HL-60 (cell line): Measurements from ENCODE around the gene CTSH.

Source experiments
- DNase-seq, 2 experiments: peaks; one replicate each; pipeline ENCODE4 v3.0.0-alpha.2; 2010 to 2020; ENCODE audit warnings: low read depth in 1 of 2, low spot score in 1 of 2
- H3K27ac ChIP-seq: fragments of 250-450 bp; sonication (Bioruptor Pico); replicated peaks from 2 replicates; pipeline ENCODE4 v1.5.1; 2020; ENCODE audit warnings: mild to moderate bottlenecking, moderate library complexity
- H3K27me3 ChIP-seq: fragments of 250-450 bp; sonication (Bioruptor Pico); 2 replicates; pipeline ENCODE4 v1.5.1; 2021; ENCODE audit warnings: mild to moderate bottlenecking, moderate library complexity; ENCODE audit not compliant: insufficient read depth, poor library complexity, severe bottlenecking
- H3K4me3 ChIP-seq: replicated peaks from 2 replicates; pipeline ENCODE4 v1.5.1; 2011; ENCODE audit warnings: mild to moderate bottlenecking, control low read depth, low read length; ENCODE audit not compliant: insufficient read depth
- CTCF ChIP-seq: IDR thresholded peaks from one replicate; pipeline ENCODE4 v1.5.1; 2011; ENCODE audit warnings: low read length, control low read depth, inconsistent platforms; ENCODE audit not compliant: insufficient read depth
- GABPA ChIP-seq: IDR thresholded peaks from 2 replicates; pipeline ENCODE4 v1.6.1; 2012; ENCODE audit warnings: low read depth
- POLR2AphosphoS5 ChIP-seq: IDR thresholded peaks from 2 replicates; pipeline ENCODE4 v1.6.1; 2012; ENCODE audit warnings: low read depth
- REST ChIP-seq: IDR thresholded peaks from 2 replicates; pipeline ENCODE4 v1.6.1; 2012; ENCODE audit warnings: low read depth; ENCODE audit not compliant: insufficient replicate concordance
- SPI1 ChIP-seq: IDR thresholded peaks from 2 replicates; pipeline ENCODE4 v1.6.1; 2012; ENCODE audit warnings: low read depth, mild to moderate bottlenecking, borderline replicate concordance

CTSH gene

GRCh38 chr15:78977591-78978347 is 32.9 kb upstream of the CTSH start:
- DNase-seq: no peak
- no peak overlapping the region for H3K4me3 ChIP-seq
- no peaks in the 10 kb centered on the region for H3K27me3 ChIP-seq
- TF ChIP-seq GABPA (no peak), POLR2AphosphoS5 (no peak), SPI1 (no peak), CTCF (no peak), REST (no peak)
- H3K27ac ChIP-seq: no peak overlapping the region

- peak overlapping the region; percentile 57 for H3K27ac ChIP-seq
These were observed 32.3 kb upstream of the CTSH start for GRCh38 chr15:78977091-78977571.

GRCh38 chr15:78976691-78977090 is 31.8 kb upstream of the CTSH start:
- TF ChIP-seq CTCF: no peak
- no peak for TF ChIP-seq REST
- no peak for TF ChIP-seq GABPA
- no peak for TF ChIP-seq SPI1
- TF ChIP-seq POLR2AphosphoS5: no peak
- peak overlapping the region; percentile 57 for H3K27ac ChIP-seq
- peak in 1 of 2 experiments; percentile 23 for DNase-seq
- no peak overlapping the region for H3K4me3 ChIP-seq
- no peaks in the 10 kb centered on the region for H3K27me3 ChIP-seq

More at GRCh38 chr15:78977091-78977571, 32.3 kb upstream of the CTSH start:
- Histone ChIP-seq H3K4me3 (no peak overlapping the region), H3K27me3 (no peaks in the 10 kb centered on the region)
- DNase-seq: peak in 1 of 2 experiments; percentile 70
- TF ChIP-seq CTCF (no peak), SPI1 (peak; percentile 86; the same call in 1 of the 2 replicates)
